GM19372 (cell line): ENCODE results near the gene C12orf54.
"Not testable (repeated sequence)": the region's sequence is repeated elsewhere in the genome, so short reads cannot be mapped to it uniquely, and the experiment has no call there.

ENCODE experiments used
- ATAC-seq: cut with Tn5 transposase; IDR thresholded peaks from one replicate; pipeline ENCODE4 v1.9.1; 2021; ENCODE audit warnings: mild to moderate bottlenecking, low read depth, moderate library complexity; ENCODE audit not compliant: unreplicated experiment

The C12orf54 gene

GRCh38 chr12:48482198-48482597, at the start of gene C12orf54:
C12orf54 (plus strand) TSS chr12:48482498; CDS start chr12:48483297, 799 bp downstream.
- ATAC-seq: no peak

GRCh38 chr12:48434016-48434415, 48.3 kb upstream of the C12orf54 start:
- not testable (repeated sequence) for ATAC-seq

- no peak for ATAC-seq
These were observed 41.2 kb upstream of the C12orf54 start for GRCh38 chr12:48441069-48441468.

GRCh38 chr12:48442179-48442847, 40.0 kb upstream of the C12orf54 start:
- ATAC-seq: no peak

GRCh38 chr12:48445538-48445937, 36.8 kb upstream of the C12orf54 start:
- ATAC-seq: no peak

GRCh38 chr12:48446161-48446776, 36.0 kb upstream of the C12orf54 start:
- no peak for ATAC-seq

- no peak for ATAC-seq
These were observed 34.5 kb upstream of the C12orf54 start for GRCh38 chr12:48447755-48448154.

- no peak for ATAC-seq
These were observed 30.9 kb upstream of the C12orf54 start for GRCh38 chr12:48451372-48451771.

- ATAC-seq: not testable (repeated sequence)
These were observed 29.3 kb upstream of the C12orf54 start for GRCh38 chr12:48452961-48453360.

GRCh38 chr12:48454667-48455066, 27.6 kb upstream of the C12orf54 start:
- no peak for ATAC-seq

- ATAC-seq: no peak
These were observed 27.2 kb upstream of the C12orf54 start for GRCh38 chr12:48455116-48455515.

GRCh38 chr12:48459259-48459658, 23.0 kb upstream of the C12orf54 start:
- no peak for ATAC-seq

GRCh38 chr12:48469027-48469426, 13.3 kb upstream of the C12orf54 start:
- not testable (repeated sequence) for ATAC-seq

- ATAC-seq: no peak
These were observed 10.0 kb upstream of the C12orf54 start, which contains the start of gene ANP32D for GRCh38 chr12:48472259-48472658. ANP32D (plus strand) TSS chr12:48472559; CDS start chr12:48472665, 106 bp downstream.

- no peak for ATAC-seq
These were observed 9.2 kb upstream of the C12orf54 start for GRCh38 chr12:48473061-48473460.

- ATAC-seq: not testable (repeated sequence)
These were observed 7.8 kb upstream of the C12orf54 start for GRCh38 chr12:48474497-48474896.

GRCh38 chr12:48482930-48483329, 632 bp downstream of the C12orf54 start:
- ATAC-seq: no peak

- ATAC-seq: no peak
These were observed 4.0 kb downstream of the C12orf54 start for GRCh38 chr12:48486261-48486660.

- no peak for ATAC-seq
These were observed 4.4 kb downstream of the C12orf54 start for GRCh38 chr12:48486679-48487078.

GRCh38 chr12:48489012-48489411, 6.7 kb downstream of the C12orf54 start:
- peak; percentile 68 for ATAC-seq

GRCh38 chr12:48489456-48489855, 7.2 kb downstream of the C12orf54 start:
- ATAC-seq: not testable (repeated sequence)

- ATAC-seq: not testable (repeated sequence)
These were observed 18.0 kb downstream of the C12orf54 start for GRCh38 chr12:48500281-48500680.
